Measurements from ENCODE around the gene SEMA5A. TPM values are rescaled to one million over a fixed set of nuclear protein-coding genes. Genes with fewer than 3 reads are reported as not detected.

SEMA5A gene
- total and polyA plus RNA-seq, 11 donors = 4.6 to 71.5 (median 33.8) TPM

- no peak overlapping the region for H3K27ac ChIP-seq
- H3K4me1 ChIP-seq = no peaks in the 10 kb centered on the region
- intact Hi-C loops (cut with DNase I) = no loop called here
- no peaks in the 10 kb centered on the region for H3K36me3 ChIP-seq
- no peak overlapping the region for H3K4me3 ChIP-seq
- ATAC-seq (no peak), DNase-seq (no peak)
- H3K9me3 ChIP-seq = no peaks in the 10 kb centered on the region
- TF ChIP-seq CTCF (IDR thresholded peaks at IDR 0.05) (no peak), POLR2A (IDR thresholded peaks at IDR 0.05) (no peak)
- no peaks in the 10 kb centered on the region for H3K27me3 ChIP-seq
- 69 to 90% (median 73%) methylated on average over 6 of the region's 6 CpGs for WGBS, 4 donors
Measured at GRCh38 chr5:9588254-9588653, 42.4 kb upstream of the SEMA5A start.

GRCh38 chr5:9587135-9587534 lies 41.3 kb upstream of the SEMA5A start:
- Histone ChIP-seq H3K9me3 (no peaks in the 10 kb centered on the region), H3K4me3 (no peak overlapping the region), H3K27me3 (no peaks in the 10 kb centered on the region), H3K4me1 (no peaks in the 10 kb centered on the region), H3K36me3 (no peaks in the 10 kb centered on the region), H3K27ac (no peak overlapping the region)
- intact Hi-C loops (cut with DNase I) = no loop called here
- TF ChIP-seq POLR2A (IDR thresholded peaks at IDR 0.05) (no peak), CTCF (IDR thresholded peaks at IDR 0.05) (no peak)
- DNase-seq (no peak), ATAC-seq (no peak)

- H3K36me3 ChIP-seq = no peaks in the 10 kb centered on the region
- DNase-seq = no peak
- no peak overlapping the region for H3K4me3 ChIP-seq
- 69 to 84% (median 80%) methylated on average over 2 of the region's 2 CpGs for WGBS, 4 donors
- ATAC-seq = no peak
- no peaks in the 10 kb centered on the region for H3K27me3 ChIP-seq
- intact Hi-C loops (cut with DNase I) = no loop called here
- no peak overlapping the region for H3K27ac ChIP-seq
- no peak for TF ChIP-seq CTCF (IDR thresholded peaks at IDR 0.05)
- TF ChIP-seq POLR2A (IDR thresholded peaks at IDR 0.05) = no peak
- H3K9me3 ChIP-seq = peaks cover 0 to 9% (median 0%) of the 10 kb centered on the region in 12 donors
- H3K4me1 ChIP-seq = no peaks in the 10 kb centered on the region
Measured at GRCh38 chr5:9582406-9582805, 36.5 kb upstream of the SEMA5A start.

- intact Hi-C loops (cut with DNase I) = no loop called here
- no peaks in the 10 kb centered on the region for H3K4me1 ChIP-seq
- ATAC-seq = no peak
Measured at GRCh38 chr5:9573796-9574195, 27.9 kb upstream of the SEMA5A start.

More at GRCh38 chr5:9573796-9574195, 27.9 kb upstream of the SEMA5A start:
- Histone ChIP-seq H3K36me3 (no peaks in the 10 kb centered on the region), H3K27me3 (no peaks in the 10 kb centered on the region), H3K9me3 (peaks cover 0 to 12% (median 0%) of the 10 kb centered on the region in 12 donors), H3K27ac (no peak overlapping the region), H3K4me3 (no peak overlapping the region)
- TF ChIP-seq POLR2A (IDR thresholded peaks at IDR 0.05) (no peak), CTCF (IDR thresholded peaks at IDR 0.05) (no peak)
- DNase-seq = no peak
- WGBS, 4 donors = 88 to 96% (median 92%) methylated on average over 6 of the region's 6 CpGs
